ENCODE data around the gene AHCYL1.

The AHCYL1 gene

DNA sequence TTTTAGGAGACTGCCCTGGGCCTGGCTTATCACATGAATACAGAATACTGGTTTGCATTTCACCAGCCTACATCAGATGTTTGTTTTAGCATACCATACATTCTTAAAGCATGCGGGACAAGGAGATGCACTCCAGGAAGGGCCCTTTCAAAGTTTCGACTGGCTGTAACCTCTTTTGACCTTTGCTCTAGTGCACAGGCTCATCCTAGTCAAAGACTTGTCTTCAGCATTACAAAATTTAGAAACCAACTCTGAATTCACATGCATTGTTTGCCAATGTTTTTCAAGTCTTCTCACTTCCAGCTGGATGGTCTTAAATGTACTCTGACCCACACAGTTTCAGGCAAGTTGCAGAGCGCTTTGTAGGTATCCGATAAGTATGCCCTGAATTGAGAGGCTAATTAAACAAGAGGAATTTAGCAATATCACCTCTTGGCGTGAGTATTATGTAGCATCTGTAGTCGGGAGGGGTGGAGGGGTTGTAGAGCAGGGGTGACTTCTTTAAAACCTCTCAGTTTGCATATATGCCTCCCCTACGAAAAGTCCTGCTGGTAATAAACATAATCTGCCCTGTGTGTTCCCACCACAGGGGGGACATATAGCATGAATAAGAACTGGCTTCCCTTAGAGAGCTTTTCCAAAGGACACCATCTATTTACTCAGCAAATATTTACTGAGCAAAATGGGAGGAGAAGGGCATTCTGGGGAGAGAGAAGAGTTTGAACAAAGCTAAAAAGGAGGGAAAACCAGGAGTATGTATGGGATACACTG is 24.4 kb upstream of the AHCYL1 start:
- H3K4me3 ChIP-seq (ENCODE audit: low read length): no peak overlapping the region
- TF ChIP-seq CTCF (conservative IDR thresholded peaks at IDR 0.05; ENCODE audit: low read length): peak; percentile 16; the same call in 1 of the 2 replicates
- peak; percentile 92 for DNase-seq (ENCODE audit: low read depth)

- H3K4me3 ChIP-seq (ENCODE audit: low read length): no peak overlapping the region
- TF ChIP-seq CTCF (conservative IDR thresholded peaks at IDR 0.05; ENCODE audit: low read length): no peak
- DNase-seq (ENCODE audit: low read depth): no peak
Observed at GRCh38 chr1:109960745-109961094, 23.8 kb upstream of the AHCYL1 start.

DNA sequence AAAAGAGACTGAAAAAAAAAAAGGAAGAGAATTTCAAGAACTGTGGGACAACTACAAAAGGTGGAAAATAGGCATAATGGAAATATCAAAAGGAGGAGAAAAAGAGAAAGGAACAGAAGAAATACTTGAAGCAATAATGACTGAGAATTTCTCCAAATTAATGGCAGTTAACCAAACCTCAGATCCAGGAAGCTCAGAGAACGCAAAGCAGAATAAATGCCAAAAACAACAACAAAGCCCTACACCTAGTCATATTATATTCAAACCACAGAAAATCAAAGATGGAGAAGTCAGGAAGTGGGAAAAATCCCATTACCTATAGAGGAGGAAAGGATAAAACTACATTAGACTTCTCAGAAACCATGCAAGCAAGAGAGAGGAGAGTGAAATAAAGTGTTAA is 20.7 kb upstream of the AHCYL1 start:
- DNase-seq (ENCODE audit: low read depth): no peak
- H3K4me3 ChIP-seq (ENCODE audit: low read length): no peak overlapping the region
- no peak for TF ChIP-seq CTCF (conservative IDR thresholded peaks at IDR 0.05; ENCODE audit: low read length)

GRCh38 chr1:109969146-109969829 is 15.3 kb upstream of the AHCYL1 start:
- TF ChIP-seq CTCF (conservative IDR thresholded peaks at IDR 0.05; ENCODE audit: low read length): no peak
- H3K4me3 ChIP-seq (ENCODE audit: low read length): no peak overlapping the region
- DNase-seq (ENCODE audit: low read depth): peak; percentile 84

DNA sequence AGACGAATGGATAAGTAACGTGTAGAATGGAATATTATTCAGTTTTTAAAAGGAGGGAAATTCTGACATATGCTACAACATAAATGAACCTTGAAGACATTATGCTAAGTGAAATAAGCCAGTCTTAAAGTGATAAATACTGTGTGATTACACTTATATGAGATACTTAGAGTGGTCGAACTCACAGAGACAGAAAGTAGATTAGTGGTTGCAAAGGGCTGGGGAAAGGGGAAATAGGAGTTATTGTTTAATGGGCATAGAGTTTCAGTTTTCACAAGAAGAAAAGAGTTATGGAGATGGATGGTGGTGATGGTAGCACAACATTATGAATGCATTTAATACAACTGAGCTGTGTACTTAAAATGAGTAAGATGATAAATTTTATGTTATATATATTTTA is 14.7 kb upstream of the AHCYL1 start:
- no peak for TF ChIP-seq CTCF (conservative IDR thresholded peaks at IDR 0.05; ENCODE audit: low read length)
- no peak for DNase-seq (ENCODE audit: low read depth)
- no peak overlapping the region for H3K4me3 ChIP-seq (ENCODE audit: low read length)

GRCh38 chr1:109971559-109971958 is 13.0 kb upstream of the AHCYL1 start:
- DNase-seq (ENCODE audit: low read depth): no peak
- H3K4me3 ChIP-seq (ENCODE audit: low read length): no peak overlapping the region
- no peak for TF ChIP-seq CTCF (conservative IDR thresholded peaks at IDR 0.05; ENCODE audit: low read length)

DNA sequence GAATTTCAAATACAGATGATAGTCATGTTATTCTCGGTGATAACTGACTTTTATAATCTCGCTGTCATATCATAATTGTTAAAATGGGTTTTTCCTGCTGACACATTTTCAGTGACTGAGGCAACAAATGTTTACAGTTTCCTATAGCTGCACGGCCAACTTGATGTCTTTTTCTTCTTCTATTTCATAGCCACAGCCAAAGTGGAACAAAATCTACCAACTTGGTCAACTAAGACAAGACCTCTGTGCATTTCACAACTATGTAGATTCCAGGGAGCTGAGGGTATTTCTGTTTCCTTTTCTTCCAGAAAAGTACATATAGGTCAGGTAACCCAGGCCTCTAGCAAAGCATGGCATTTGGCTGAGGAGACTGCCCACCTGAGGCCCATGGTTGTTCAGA is 10.4 kb upstream of the AHCYL1 start:
- H3K4me3 ChIP-seq (ENCODE audit: low read length): no peak overlapping the region
- no peak for TF ChIP-seq CTCF (conservative IDR thresholded peaks at IDR 0.05; ENCODE audit: low read length)
- no peak for DNase-seq (ENCODE audit: low read depth)

Measured in AG10803 (cell line).